HG03460 (cell line): ENCODE data around the gene TXLNA.

Experiments used
- ATAC-seq: cut with Tn5 transposase; IDR thresholded peaks from one replicate; pipeline ENCODE4 v1.9.1; 2021; ENCODE audit not compliant: unreplicated experiment

The TXLNA gene

DNA sequence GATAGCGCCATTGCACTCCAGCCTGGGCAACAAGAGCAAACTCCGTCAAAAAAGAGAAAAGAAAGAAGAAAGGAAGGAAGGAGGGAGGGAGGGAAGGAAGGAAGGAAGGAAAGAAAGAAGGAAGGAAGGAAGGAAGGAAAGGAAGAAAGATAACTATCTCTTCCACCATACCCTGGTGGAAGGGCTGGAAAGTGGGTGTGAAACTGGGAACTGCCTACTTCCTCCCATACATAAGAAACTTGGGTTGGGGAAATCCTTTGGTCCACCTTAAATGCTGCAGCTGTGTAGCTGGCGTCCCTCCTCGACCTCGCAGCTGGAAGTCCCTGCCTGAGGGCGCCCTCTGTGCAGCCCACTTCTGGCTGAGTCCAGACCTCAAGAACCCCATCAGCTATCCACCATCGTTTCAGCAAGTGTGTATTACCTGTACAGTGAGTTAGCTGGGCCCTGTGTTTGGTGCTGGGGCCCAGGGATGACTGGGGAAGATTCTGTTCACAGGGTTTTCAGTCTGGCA is 62.9 kb downstream of the TXLNA start:
- no peak for ATAC-seq

DNA sequence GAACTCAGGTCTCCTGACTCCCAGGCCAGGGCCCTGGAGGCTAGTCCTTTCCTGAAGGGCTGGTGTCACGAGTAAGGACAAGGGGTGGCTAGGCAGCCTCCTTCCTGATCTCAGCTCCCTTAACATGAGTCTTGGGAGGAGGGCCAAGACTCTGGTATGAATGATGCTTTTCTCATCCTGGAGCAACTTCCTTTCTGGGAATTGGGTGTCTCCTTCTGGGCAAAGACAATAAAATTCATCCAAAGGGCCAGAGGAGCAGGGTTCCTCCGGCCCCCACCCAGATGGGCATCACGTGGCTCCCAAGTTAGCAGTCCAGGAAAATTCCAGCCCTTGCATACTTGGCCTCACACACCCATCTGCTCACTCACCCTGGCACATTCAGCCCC is 67.4 kb downstream of the TXLNA start, which contains the start of gene FAM167B:
Gene FAM167B (plus strand): TSS at position 335 of the 386 bp plus-strand sequence. CDS start 200 bp downstream, outside the sequence.
- no peak for ATAC-seq

DNA sequence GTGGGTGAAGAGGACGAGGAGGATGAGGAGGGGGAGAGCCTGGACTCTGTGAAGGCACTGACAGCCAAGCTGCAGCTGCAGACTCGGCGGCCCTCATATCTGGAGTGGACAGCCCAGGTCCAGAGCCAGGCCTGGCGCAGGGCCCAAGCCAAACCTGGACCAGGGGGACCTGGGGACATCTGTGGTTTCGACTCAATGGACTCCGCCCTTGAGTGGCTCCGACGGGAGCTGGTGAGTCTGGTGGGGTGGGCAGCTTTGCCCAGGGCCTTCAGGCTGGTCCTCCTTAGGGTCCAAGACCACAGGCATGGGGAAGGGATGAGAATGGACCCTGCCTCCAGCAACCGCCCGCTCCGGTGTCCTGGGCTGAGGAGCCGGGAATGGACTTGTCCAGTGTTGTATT is 68.0 kb downstream of the TXLNA start:
- ATAC-seq = no peak
